Activated CD8-positive, alpha-beta T cell treated with anti-CD3 and anti-CD28 coated beads for 36 hours (primary cell): ENCODE results near the gene GNAZ. TPM values are rescaled to one million over a fixed set of nuclear protein-coding genes. Genes with fewer than 3 reads are reported as not detected.

Experiments
- ATAC-seq: fragments of 200-7000 bp; cut with Tn5 transposase; one replicate; pipeline ENCODE4 v1.10.0; 2021; ENCODE audit warnings: mild to moderate bottlenecking, moderate library complexity
- CTCF ChIA-PET: fragments of 350-600 bp; sonication (Branson Sonifier 250); formaldehyde crosslinking; loops from one replicate; lab custom pipeline; 2021; ENCODE audit warnings: antibody characterized with exemption; lab: Charles Lee
- POLR2A ChIA-PET: fragments of 350-600 bp; sonication (Branson Sonifier 250); formaldehyde crosslinking; loops from one replicate; lab custom pipeline; 2021; ENCODE audit warnings: antibody characterized with exemption; lab: Charles Lee
- DNase-seq: peaks from one replicate; pipeline ENCODE4 v3.0.0-alpha.2; 2020
- H3K27ac Mint-ChIP-seq: one replicate; pipeline ENCODE4 v1.8.0; 2021; ENCODE audit warnings: mild to moderate bottlenecking, mixed read lengths
- H3K27me3 Mint-ChIP-seq: one replicate; pipeline ENCODE4 v1.8.0; 2021; ENCODE audit warnings: mixed read lengths
- H3K36me3 Mint-ChIP-seq: one replicate; pipeline ENCODE4 v1.8.0; 2021; ENCODE audit warnings: low read depth, mixed read lengths
- H3K4me1 Mint-ChIP-seq: one replicate; pipeline ENCODE4 v1.8.0; 2021; ENCODE audit warnings: low read depth, mixed read lengths
- H3K4me3 Mint-ChIP-seq: one replicate; pipeline ENCODE4 v1.8.0; 2021; ENCODE audit warnings: mild to moderate bottlenecking, moderate library complexity, mixed read lengths
- H3K9me3 Mint-ChIP-seq: one replicate; pipeline ENCODE4 v1.8.0; 2021; ENCODE audit warnings: mixed read lengths
- intact Hi-C: fragments of 100-400 bp; cut with micrococcal nuclease; formaldehyde crosslinking; loops from one replicate; pipeline ENCODE4 v1.10.0; 2022
- total RNA-seq, 2 experiments: library from RNA; stranded (reverse); gene quantifications; one replicate each; pipeline ENCODE4 v1.2.3, GENCODE V29; 2021
- TF ChIP-seq, protein P1 (sequence below): fragments of 200-600 bp; IDR thresholded peaks from one replicate; pipeline ENCODE4 v1.8.0; 2022; ENCODE audit warnings: antibody characterized with exemption, mild to moderate bottlenecking

The GNAZ gene
- total RNA-seq, 2 experiments from 2014 or later, result 0.50 to 0.56 TPM

DNA sequence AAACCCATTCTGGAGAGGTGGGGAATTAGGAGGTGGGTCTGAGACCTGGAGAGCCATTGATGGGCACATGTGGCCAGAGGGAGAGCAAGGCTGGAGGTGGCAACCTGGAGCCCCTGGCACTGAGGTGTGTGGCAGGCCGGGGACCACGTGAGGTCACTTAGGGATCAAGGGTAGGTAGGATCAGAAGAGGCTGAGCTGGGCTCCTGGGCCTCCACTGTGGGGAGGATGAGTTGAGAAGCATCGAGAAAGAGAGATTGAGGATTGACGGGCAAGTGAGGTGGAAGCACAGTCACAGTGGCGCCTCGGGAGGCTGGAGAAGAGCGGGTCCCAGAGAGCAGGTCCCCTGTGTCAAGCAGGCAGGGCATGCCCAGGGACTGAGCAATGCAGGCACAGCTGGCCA lies 4.1 kb downstream of the GNAZ start:
- TF ChIP-seq, protein P1, sequence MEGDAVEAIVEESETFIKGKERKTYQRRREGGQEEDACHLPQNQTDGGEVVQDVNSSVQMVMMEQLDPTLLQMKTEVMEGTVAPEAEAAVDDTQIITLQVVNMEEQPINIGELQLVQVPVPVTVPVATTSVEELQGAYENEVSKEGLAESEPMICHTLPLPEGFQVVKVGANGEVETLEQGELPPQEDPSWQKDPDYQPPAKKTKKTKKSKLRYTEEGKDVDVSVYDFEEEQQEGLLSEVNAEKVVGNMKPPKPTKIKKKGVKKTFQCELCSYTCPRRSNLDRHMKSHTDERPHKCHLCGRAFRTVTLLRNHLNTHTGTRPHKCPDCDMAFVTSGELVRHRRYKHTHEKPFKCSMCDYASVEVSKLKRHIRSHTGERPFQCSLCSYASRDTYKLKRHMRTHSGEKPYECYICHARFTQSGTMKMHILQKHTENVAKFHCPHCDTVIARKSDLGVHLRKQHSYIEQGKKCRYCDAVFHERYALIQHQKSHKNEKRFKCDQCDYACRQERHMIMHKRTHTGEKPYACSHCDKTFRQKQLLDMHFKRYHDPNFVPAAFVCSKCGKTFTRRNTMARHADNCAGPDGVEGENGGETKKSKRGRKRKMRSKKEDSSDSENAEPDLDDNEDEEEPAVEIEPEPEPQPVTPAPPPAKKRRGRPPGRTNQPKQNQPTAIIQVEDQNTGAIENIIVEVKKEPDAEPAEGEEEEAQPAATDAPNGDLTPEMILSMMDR, result no peak
- no peak overlapping the region for H3K4me3 Mint-ChIP-seq
- H3K9me3 Mint-ChIP-seq, result no peaks in the 10 kb centered on the region
- ATAC-seq (no peak), DNase-seq (no peak)
- peaks cover 6% of the 10 kb centered on the region for H3K4me1 Mint-ChIP-seq
- ChIA-PET POLR2A (no interaction called here), CTCF (no interaction called here)
- intact Hi-C loops, result no loop called here
- no peaks in the 10 kb centered on the region for H3K36me3 Mint-ChIP-seq
- H3K27me3 Mint-ChIP-seq, result peaks cover 16% of the 10 kb centered on the region
- H3K27ac Mint-ChIP-seq, result no peak overlapping the region

DNA sequence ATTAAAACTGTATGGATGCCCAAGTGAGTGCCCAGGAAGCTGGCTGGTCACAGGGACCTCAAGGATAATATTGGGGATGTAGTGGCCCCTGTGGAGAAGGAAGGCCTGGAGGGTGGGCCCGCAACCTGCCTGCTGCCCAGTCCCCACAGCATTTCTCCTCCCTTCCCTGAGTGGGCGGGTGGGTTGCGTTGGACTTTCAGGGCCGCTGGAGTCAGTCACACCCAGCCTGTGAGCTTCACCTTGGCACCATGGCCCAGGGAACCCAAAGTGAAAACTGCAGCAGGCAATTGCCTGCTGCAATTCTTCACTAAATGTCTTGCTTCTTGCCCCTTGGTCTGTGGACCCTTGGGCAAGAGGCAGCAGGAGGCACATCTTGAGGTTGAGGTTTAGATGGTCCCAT lies 4.7 kb downstream of the GNAZ start:
- CTCF ChIA-PET, result no interaction called here
- POLR2A ChIA-PET, result no interaction called here
- TF ChIP-seq, protein P1, result no peak
- Mint-ChIP-seq H3K27me3 (peaks cover 16% of the 10 kb centered on the region), H3K27ac (no peak overlapping the region), H3K4me1 (peaks cover 3% of the 10 kb centered on the region), H3K4me3 (no peak overlapping the region), H3K36me3 (no peaks in the 10 kb centered on the region), H3K9me3 (no peaks in the 10 kb centered on the region)
- DNase-seq (no peak), ATAC-seq (no peak)
- intact Hi-C loops, result no loop called here

DNA sequence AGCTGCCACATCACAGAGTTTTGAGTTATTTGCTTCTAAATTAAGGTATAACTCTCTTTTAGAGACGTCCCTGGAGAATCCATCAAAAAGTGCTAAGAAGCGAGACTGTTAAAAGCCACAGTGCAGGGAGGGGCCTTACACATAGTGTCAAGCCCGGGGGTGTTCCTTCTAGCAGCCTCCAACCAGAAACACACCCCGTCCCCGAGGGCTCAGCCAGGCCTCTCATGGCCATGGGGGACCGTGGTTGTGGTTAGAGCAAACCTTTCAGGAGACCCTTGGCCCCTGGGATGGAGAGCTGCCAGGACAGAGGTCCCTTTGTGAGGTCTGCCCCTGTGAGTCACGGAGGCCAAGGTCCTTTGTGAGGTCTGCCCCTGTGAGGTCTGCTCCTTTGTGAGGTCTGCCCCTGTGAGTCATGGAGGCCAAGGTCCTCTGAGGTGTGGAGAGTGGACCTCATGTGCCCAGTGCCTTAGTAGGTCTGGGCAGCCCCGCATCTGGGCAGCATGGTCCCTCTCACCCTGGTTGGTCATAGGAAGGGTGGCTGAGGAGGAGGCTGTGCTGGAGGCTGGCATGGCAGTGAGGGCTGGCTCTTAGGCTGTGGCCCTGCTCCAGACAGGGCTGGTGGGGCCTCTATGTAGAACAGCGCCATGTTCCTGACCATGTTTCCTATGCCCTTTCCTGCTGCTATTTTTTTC lies 5.4 kb downstream of the GNAZ start:
- Mint-ChIP-seq H3K4me3 (no peak overlapping the region), H3K4me1 (peaks cover 3% of the 10 kb centered on the region), H3K36me3 (no peaks in the 10 kb centered on the region), H3K27me3 (peaks cover 16% of the 10 kb centered on the region), H3K9me3 (no peaks in the 10 kb centered on the region), H3K27ac (no peak overlapping the region)
- DNase-seq, result no peak
- TF ChIP-seq, protein P1, result no peak
- intact Hi-C loops, result no loop called here
- ChIA-PET POLR2A (no interaction called here), CTCF (no interaction called here)
- ATAC-seq, result no peak

DNA sequence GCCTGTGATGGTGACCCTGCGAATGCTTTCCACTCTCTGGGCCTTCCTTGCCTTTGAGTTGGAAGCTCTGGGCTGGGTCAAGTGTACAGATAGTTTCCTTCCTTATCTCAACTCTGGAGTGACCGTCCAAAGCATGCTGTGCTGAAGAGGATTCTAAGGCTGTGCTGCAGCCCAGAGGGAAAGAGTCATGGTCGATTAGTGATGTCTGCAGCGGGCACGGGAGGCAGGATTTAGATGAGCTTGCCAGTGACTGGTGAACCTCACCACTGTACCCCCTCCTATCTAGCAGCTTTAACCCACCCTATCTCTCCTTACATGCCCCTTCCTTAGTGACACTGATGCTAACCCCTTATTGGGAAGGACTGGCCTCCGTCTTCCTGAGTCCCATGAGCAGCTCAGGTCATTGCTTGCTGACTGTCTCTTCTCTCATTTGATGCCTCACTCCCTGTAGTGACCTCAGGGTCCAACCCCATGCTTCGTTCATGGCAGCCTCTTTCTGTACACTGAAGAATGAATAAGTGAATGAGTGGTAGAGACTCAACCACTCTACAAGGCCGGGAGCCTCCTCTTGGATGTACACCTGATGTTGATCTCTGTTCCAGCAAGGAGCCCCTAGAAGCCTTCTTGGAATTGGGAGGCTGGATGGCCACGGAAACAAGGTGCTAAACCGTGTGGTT lies 6.7 kb downstream of the GNAZ start:
- Mint-ChIP-seq H3K27me3 (peaks cover 11% of the 10 kb centered on the region), H3K4me1 (peaks cover 3% of the 10 kb centered on the region), H3K27ac (no peak overlapping the region), H3K4me3 (no peak overlapping the region), H3K9me3 (no peaks in the 10 kb centered on the region), H3K36me3 (no peaks in the 10 kb centered on the region)
- POLR2A ChIA-PET, result no interaction called here
- no peak for ATAC-seq
- TF ChIP-seq, protein P1, result no peak
- CTCF ChIA-PET, result no interaction called here
- DNase-seq, result no peak
- intact Hi-C loops, result no loop called here
